HL-60 (cell line): ENCODE data around the gene NBAS.

Source experiments
- DNase-seq, 2 experiments: peaks; one replicate each; pipeline ENCODE4 v3.0.0-alpha.2; 2010 to 2020; ENCODE audit warnings: low read depth in 1 of 2, low spot score in 1 of 2
- H3K27ac ChIP-seq: fragments of 250-450 bp; sonication (Bioruptor Pico); replicated peaks from 2 replicates; pipeline ENCODE4 v1.5.1; 2020; ENCODE audit warnings: mild to moderate bottlenecking, moderate library complexity
- H3K27me3 ChIP-seq: fragments of 250-450 bp; sonication (Bioruptor Pico); 2 replicates; pipeline ENCODE4 v1.5.1; 2021; ENCODE audit warnings: mild to moderate bottlenecking, moderate library complexity; ENCODE audit not compliant: insufficient read depth, poor library complexity, severe bottlenecking
- H3K4me3 ChIP-seq: replicated peaks from 2 replicates; pipeline ENCODE4 v1.5.1; 2011; ENCODE audit warnings: mild to moderate bottlenecking, control low read depth, low read length; ENCODE audit not compliant: insufficient read depth
- GABPA ChIP-seq: IDR thresholded peaks from 2 replicates; pipeline ENCODE4 v1.6.1; 2012; ENCODE audit warnings: low read depth
- POLR2AphosphoS5 ChIP-seq: IDR thresholded peaks from 2 replicates; pipeline ENCODE4 v1.6.1; 2012; ENCODE audit warnings: low read depth
- SPI1 ChIP-seq: IDR thresholded peaks from 2 replicates; pipeline ENCODE4 v1.6.1; 2012; ENCODE audit warnings: low read depth, mild to moderate bottlenecking, borderline replicate concordance
- TF ChIP-seq, protein P1 (sequence below): IDR thresholded peaks from 2 replicates; pipeline ENCODE4 v1.6.1; 2012; ENCODE audit warnings: low read depth; ENCODE audit not compliant: insufficient replicate concordance
- TF ChIP-seq, protein P2 (sequence below): IDR thresholded peaks from one replicate; pipeline ENCODE4 v1.5.1; 2011; ENCODE audit warnings: low read length, control low read depth, inconsistent platforms; ENCODE audit not compliant: insufficient read depth

The NBAS gene

DNA sequence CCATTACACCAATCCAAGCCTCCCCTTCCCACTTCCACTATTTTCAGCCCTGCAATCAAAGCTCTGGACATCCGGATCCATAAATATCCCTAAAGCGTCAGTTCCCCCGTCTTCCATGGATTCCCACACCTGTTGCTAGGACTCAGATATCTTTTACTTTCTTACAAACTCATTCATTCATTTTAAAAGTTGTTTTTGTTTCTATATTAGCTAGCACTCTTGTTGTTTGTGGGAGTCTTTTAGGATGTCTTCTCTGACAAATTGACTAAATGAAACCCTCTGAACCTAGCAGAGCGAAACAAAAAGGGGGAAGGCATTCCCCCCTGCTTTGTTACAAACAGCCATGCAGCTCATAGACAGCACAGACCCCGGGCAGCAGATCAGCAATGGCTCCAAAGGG lies 9.0 kb upstream of the NBAS start:
- Histone ChIP-seq H3K4me3 (no peak overlapping the region), H3K27ac (no peak overlapping the region), H3K27me3 (no peaks in the 10 kb centered on the region)
- no peak for DNase-seq
- TF ChIP-seq, protein P1, sequence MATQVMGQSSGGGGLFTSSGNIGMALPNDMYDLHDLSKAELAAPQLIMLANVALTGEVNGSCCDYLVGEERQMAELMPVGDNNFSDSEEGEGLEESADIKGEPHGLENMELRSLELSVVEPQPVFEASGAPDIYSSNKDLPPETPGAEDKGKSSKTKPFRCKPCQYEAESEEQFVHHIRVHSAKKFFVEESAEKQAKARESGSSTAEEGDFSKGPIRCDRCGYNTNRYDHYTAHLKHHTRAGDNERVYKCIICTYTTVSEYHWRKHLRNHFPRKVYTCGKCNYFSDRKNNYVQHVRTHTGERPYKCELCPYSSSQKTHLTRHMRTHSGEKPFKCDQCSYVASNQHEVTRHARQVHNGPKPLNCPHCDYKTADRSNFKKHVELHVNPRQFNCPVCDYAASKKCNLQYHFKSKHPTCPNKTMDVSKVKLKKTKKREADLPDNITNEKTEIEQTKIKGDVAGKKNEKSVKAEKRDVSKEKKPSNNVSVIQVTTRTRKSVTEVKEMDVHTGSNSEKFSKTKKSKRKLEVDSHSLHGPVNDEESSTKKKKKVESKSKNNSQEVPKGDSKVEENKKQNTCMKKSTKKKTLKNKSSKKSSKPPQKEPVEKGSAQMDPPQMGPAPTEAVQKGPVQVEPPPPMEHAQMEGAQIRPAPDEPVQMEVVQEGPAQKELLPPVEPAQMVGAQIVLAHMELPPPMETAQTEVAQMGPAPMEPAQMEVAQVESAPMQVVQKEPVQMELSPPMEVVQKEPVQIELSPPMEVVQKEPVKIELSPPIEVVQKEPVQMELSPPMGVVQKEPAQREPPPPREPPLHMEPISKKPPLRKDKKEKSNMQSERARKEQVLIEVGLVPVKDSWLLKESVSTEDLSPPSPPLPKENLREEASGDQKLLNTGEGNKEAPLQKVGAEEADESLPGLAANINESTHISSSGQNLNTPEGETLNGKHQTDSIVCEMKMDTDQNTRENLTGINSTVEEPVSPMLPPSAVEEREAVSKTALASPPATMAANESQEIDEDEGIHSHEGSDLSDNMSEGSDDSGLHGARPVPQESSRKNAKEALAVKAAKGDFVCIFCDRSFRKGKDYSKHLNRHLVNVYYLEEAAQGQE, result no peak
- TF ChIP-seq, protein P2, sequence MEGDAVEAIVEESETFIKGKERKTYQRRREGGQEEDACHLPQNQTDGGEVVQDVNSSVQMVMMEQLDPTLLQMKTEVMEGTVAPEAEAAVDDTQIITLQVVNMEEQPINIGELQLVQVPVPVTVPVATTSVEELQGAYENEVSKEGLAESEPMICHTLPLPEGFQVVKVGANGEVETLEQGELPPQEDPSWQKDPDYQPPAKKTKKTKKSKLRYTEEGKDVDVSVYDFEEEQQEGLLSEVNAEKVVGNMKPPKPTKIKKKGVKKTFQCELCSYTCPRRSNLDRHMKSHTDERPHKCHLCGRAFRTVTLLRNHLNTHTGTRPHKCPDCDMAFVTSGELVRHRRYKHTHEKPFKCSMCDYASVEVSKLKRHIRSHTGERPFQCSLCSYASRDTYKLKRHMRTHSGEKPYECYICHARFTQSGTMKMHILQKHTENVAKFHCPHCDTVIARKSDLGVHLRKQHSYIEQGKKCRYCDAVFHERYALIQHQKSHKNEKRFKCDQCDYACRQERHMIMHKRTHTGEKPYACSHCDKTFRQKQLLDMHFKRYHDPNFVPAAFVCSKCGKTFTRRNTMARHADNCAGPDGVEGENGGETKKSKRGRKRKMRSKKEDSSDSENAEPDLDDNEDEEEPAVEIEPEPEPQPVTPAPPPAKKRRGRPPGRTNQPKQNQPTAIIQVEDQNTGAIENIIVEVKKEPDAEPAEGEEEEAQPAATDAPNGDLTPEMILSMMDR, result no peak
- TF ChIP-seq POLR2AphosphoS5 (no peak), GABPA (no peak)

- Histone ChIP-seq H3K27me3 (no peaks in the 10 kb centered on the region), H3K4me3 (no peak overlapping the region), H3K27ac (no peak overlapping the region)
- TF ChIP-seq, protein P2, result no peak
- no peak for TF ChIP-seq GABPA
- no peak for TF ChIP-seq POLR2AphosphoS5
- no peak for TF ChIP-seq SPI1
- TF ChIP-seq, protein P1, result no peak
- DNase-seq, result no peak
Observed at GRCh38 chr2:15568874-15569273, 7.7 kb upstream of the NBAS start.

DNA sequence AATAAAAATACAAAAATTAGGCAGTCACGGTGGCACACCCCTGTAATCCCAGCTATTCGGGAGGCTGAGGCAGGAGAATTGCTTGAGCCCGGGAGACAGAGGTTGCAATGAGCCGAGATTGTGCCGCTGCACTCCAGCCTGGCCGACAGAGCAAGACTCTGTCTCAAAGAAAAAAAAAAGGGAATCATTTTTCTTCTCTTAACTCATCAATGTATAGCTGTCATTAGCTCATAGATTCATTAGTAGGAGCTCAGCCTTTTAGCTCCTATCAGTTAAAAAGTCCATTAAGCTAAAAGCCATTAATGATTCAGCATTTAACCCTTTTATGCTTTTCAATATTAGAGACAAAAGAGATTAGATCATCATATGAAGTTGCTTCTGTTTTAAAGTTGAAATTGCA lies 5.8 kb upstream of the NBAS start:
- Histone ChIP-seq H3K27ac (no peak overlapping the region), H3K27me3 (no peaks in the 10 kb centered on the region), H3K4me3 (no peak overlapping the region)
- no peak for DNase-seq
- TF ChIP-seq GABPA, result no peak
- no peak for TF ChIP-seq SPI1
- TF ChIP-seq POLR2AphosphoS5, result no peak
- TF ChIP-seq, protein P1, result no peak
- TF ChIP-seq, protein P2, result no peak
